Activated T-helper 1 cell treated with anti-CD3 and anti-CD28 coated beads, Interleukin-12 subunit alpha, Interleukin-12 subunit beta, Interleukin-2, Interleukin-4 antibody, amounts not matched to agents 30 ng/mL and 10 ng/mL and 1 ng/mL, durations not matched to agents 14 hours and 24 hours and 36 hours (primary cell): ENCODE results near the gene TERT. TPM values are rescaled to one million over a fixed set of nuclear protein-coding genes. Genes with fewer than 3 reads are reported as not detected.
"Not testable (repeated sequence)": the region's sequence is repeated elsewhere in the genome, so short reads cannot be mapped to it uniquely, and the experiment has no call there.

Experiments
- DNase-seq: peaks from one replicate; pipeline ENCODE4 v3.0.0; 2021; ENCODE audit warnings: low spot score
- H3K27ac Mint-ChIP-seq: one replicate; pipeline ENCODE4 v1.8.0; 2021; ENCODE audit warnings: mild to moderate bottlenecking, mixed read lengths
- H3K27me3 Mint-ChIP-seq: one replicate; pipeline ENCODE4 v1.8.0; 2022; ENCODE audit warnings: mild to moderate bottlenecking, moderate library complexity, mixed read lengths; ENCODE audit not compliant: insufficient read depth
- H3K36me3 Mint-ChIP-seq: one replicate; pipeline ENCODE4 v1.8.0; 2021; ENCODE audit warnings: low read depth, mixed read lengths
- H3K4me1 Mint-ChIP-seq: one replicate; pipeline ENCODE4 v1.8.0; 2021; ENCODE audit warnings: low read depth, mixed read lengths
- H3K4me3 Mint-ChIP-seq: one replicate; pipeline ENCODE4 v1.8.0; 2021; ENCODE audit warnings: mild to moderate bottlenecking, moderate library complexity, mixed read lengths
- H3K9me3 Mint-ChIP-seq: one replicate; pipeline ENCODE4 v1.8.0; 2021; ENCODE audit warnings: mixed read lengths
- intact Hi-C: fragments of 100-400 bp; cut with micrococcal nuclease; formaldehyde crosslinking; loops from one replicate; pipeline ENCODE4 v1.15.1; 2024
- total RNA-seq: library from RNA; stranded (reverse); gene quantifications from 2 replicates; pipeline ENCODE4 v1.2.3, GENCODE V29; 2022

TERT gene
- total RNA-seq, 1 donor from 2014 or later, result 12.3 TPM

- Mint-ChIP-seq H3K4me1 (peaks cover 3% of the 10 kb centered on the region), H3K4me3 (no peak overlapping the region), H3K9me3 (no peaks in the 10 kb centered on the region), H3K36me3 (no peaks in the 10 kb centered on the region), H3K27me3 (peaks cover 4% of the 10 kb centered on the region), H3K27ac (no peak overlapping the region)
- DNase-seq, result no peak
- intact Hi-C loops, result no loop called here
These were observed 64.3 kb downstream of the TERT start for GRCh38 chr5:1230551-1230950.

GRCh38 chr5:1229822-1230221, 65.0 kb downstream of the TERT start:
- Mint-ChIP-seq H3K27ac (no peak overlapping the region), H3K4me3 (no peak overlapping the region), H3K27me3 (peaks cover 4% of the 10 kb centered on the region), H3K9me3 (no peaks in the 10 kb centered on the region), H3K36me3 (no peaks in the 10 kb centered on the region), H3K4me1 (peaks cover 3% of the 10 kb centered on the region)
- no peak for DNase-seq
- intact Hi-C loops, result no loop called here

GRCh38 chr5:1229023-1229422, 65.8 kb downstream of the TERT start:
- H3K36me3 Mint-ChIP-seq, intact Hi-C loops, H3K9me3 Mint-ChIP-seq, H3K27me3 Mint-ChIP-seq, DNase-seq, H3K4me1 Mint-ChIP-seq, H3K27ac Mint-ChIP-seq, H3K4me3 Mint-ChIP-seq: not testable (repeated sequence)

GRCh38 chr5:1228120-1228519, 66.7 kb downstream of the TERT start:
- intact Hi-C loops, result no loop called here
- H3K4me3 Mint-ChIP-seq, result no peak overlapping the region
- H3K27me3 Mint-ChIP-seq, result peaks cover 4% of the 10 kb centered on the region
- H3K27ac Mint-ChIP-seq, result no peak overlapping the region
- H3K4me1 Mint-ChIP-seq, result peaks cover 3% of the 10 kb centered on the region
- no peaks in the 10 kb centered on the region for H3K36me3 Mint-ChIP-seq
- no peaks in the 10 kb centered on the region for H3K9me3 Mint-ChIP-seq
- no peak for DNase-seq

- no peak for DNase-seq
- no peak overlapping the region for H3K27ac Mint-ChIP-seq
- intact Hi-C loops, result no loop called here
- H3K9me3 Mint-ChIP-seq, result no peaks in the 10 kb centered on the region
- H3K27me3 Mint-ChIP-seq, result peaks cover 4% of the 10 kb centered on the region
- no peaks in the 10 kb centered on the region for H3K36me3 Mint-ChIP-seq
- H3K4me1 Mint-ChIP-seq, result peaks cover 3% of the 10 kb centered on the region
- no peak overlapping the region for H3K4me3 Mint-ChIP-seq
These were observed 67.2 kb downstream of the TERT start for GRCh38 chr5:1227667-1228066.

- Mint-ChIP-seq H3K4me1 (peaks cover 3% of the 10 kb centered on the region), H3K4me3 (no peak overlapping the region), H3K9me3 (no peaks in the 10 kb centered on the region), H3K27me3 (peaks cover 4% of the 10 kb centered on the region), H3K36me3 (no peaks in the 10 kb centered on the region), H3K27ac (no peak overlapping the region)
- DNase-seq, result no peak
- intact Hi-C loops, result no loop called here
These were observed 67.9 kb downstream of the TERT start for GRCh38 chr5:1226839-1227581.

GRCh38 chr5:1226231-1226630, 68.6 kb downstream of the TERT start:
- peaks cover 3% of the 10 kb centered on the region for H3K4me1 Mint-ChIP-seq
- intact Hi-C loops, result no loop called here
- no peak for DNase-seq
- H3K36me3 Mint-ChIP-seq, result no peaks in the 10 kb centered on the region
- H3K4me3 Mint-ChIP-seq, result no peak overlapping the region
- no peak overlapping the region for H3K27ac Mint-ChIP-seq
- H3K9me3 Mint-ChIP-seq, result no peaks in the 10 kb centered on the region
- H3K27me3 Mint-ChIP-seq, result peaks cover 4% of the 10 kb centered on the region

- intact Hi-C loops, result no loop called here
These were observed 69.8 kb downstream of the TERT start, which contains the start of gene SLC6A18 for GRCh38 chr5:1225081-1225480. TSS of gene SLC6A18 (plus strand) at chr5:1225381. CDS start at chr5:1225478, 97 bp downstream.

GRCh38 chr5:1224631-1225030, 70.2 kb downstream of the TERT start:
- Mint-ChIP-seq H3K4me1 (peaks cover 3% of the 10 kb centered on the region), H3K9me3 (no peaks in the 10 kb centered on the region), H3K36me3 (no peaks in the 10 kb centered on the region), H3K4me3 (no peak overlapping the region), H3K27ac (no peak overlapping the region), H3K27me3 (peaks cover 4% of the 10 kb centered on the region)
- DNase-seq, result no peak
- intact Hi-C loops, result no loop called here

More at GRCh38 chr5:1225081-1225480, 69.8 kb downstream of the TERT start, which contains the start of gene SLC6A18:
- no peaks in the 10 kb centered on the region for H3K36me3 Mint-ChIP-seq
- H3K4me1 Mint-ChIP-seq, result peaks cover 3% of the 10 kb centered on the region
- no peak within 1 kb of the TSS for H3K4me3 Mint-ChIP-seq
- peaks cover 4% of the 10 kb centered on the region for H3K27me3 Mint-ChIP-seq
- no peak within 1 kb of the TSS for H3K27ac Mint-ChIP-seq
- no peak for DNase-seq
- no peaks in the 10 kb centered on the region for H3K9me3 Mint-ChIP-seq

- no peak for DNase-seq
- no peak overlapping the region for H3K27ac Mint-ChIP-seq
- H3K27me3 Mint-ChIP-seq, result no peaks in the 10 kb centered on the region
- H3K4me1 Mint-ChIP-seq, result peaks cover 3% of the 10 kb centered on the region
- H3K4me3 Mint-ChIP-seq, result no peak overlapping the region
- H3K36me3 Mint-ChIP-seq, result no peaks in the 10 kb centered on the region
- H3K9me3 Mint-ChIP-seq, result no peaks in the 10 kb centered on the region
- intact Hi-C loops, result no loop called here
These were observed 71.6 kb downstream of the TERT start for GRCh38 chr5:1223278-1223670.

- Mint-ChIP-seq H3K4me3 (no peak overlapping the region), H3K9me3 (no peaks in the 10 kb centered on the region), H3K36me3 (no peaks in the 10 kb centered on the region), H3K27me3 (no peaks in the 10 kb centered on the region), H3K27ac (no peak overlapping the region), H3K4me1 (peaks cover 3% of the 10 kb centered on the region)
- intact Hi-C loops, result no loop called here
- DNase-seq, result no peak
These were observed 72.1 kb downstream of the TERT start for GRCh38 chr5:1222621-1223277.

- no peak for DNase-seq
- H3K36me3 Mint-ChIP-seq, result no peaks in the 10 kb centered on the region
- no peak overlapping the region for H3K27ac Mint-ChIP-seq
- H3K9me3 Mint-ChIP-seq, result no peaks in the 10 kb centered on the region
- intact Hi-C loops, result no loop called here
- H3K27me3 Mint-ChIP-seq, result no peaks in the 10 kb centered on the region
- H3K4me1 Mint-ChIP-seq, result no peaks in the 10 kb centered on the region
- no peak overlapping the region for H3K4me3 Mint-ChIP-seq
These were observed 72.7 kb downstream of the TERT start for GRCh38 chr5:1222147-1222546.

- no peak for DNase-seq
- no peaks in the 10 kb centered on the region for H3K4me1 Mint-ChIP-seq
- no peaks in the 10 kb centered on the region for H3K9me3 Mint-ChIP-seq
- no peaks in the 10 kb centered on the region for H3K27me3 Mint-ChIP-seq
- intact Hi-C loops, result no loop called here
- H3K27ac Mint-ChIP-seq, result no peak overlapping the region
- H3K4me3 Mint-ChIP-seq, result no peak overlapping the region
- H3K36me3 Mint-ChIP-seq, result no peaks in the 10 kb centered on the region
These were observed 73.1 kb downstream of the TERT start for GRCh38 chr5:1221721-1222120.
